KMS-11 (cell line): Measurements from ENCODE around the gene FRMD8.

Experiments
- H2AFZ ChIP-seq: fragments of 200-600 bp; sonication (generic); 2 replicates; pipeline ENCODE4 v1.6.1; 2016; ENCODE audit warnings: antibody characterized with exemption, mixed run types, low read depth
- H3K27ac ChIP-seq: fragments of 200-600 bp; sonication (generic); 2 replicates; pipeline ENCODE4 v1.6.1; 2016; ENCODE audit warnings: mild to moderate bottlenecking, mixed run types
- H3K27me3 ChIP-seq: fragments of 200-600 bp; sonication (generic); 2 replicates; pipeline ENCODE4 v1.6.1; 2017; ENCODE audit warnings: mild to moderate bottlenecking, low read depth, mixed run types, moderate library complexity; ENCODE audit not compliant: insufficient read depth
- H3K36me3 ChIP-seq: fragments of 200-600 bp; sonication (generic); 2 replicates; pipeline ENCODE4 v1.6.1; 2017; ENCODE audit warnings: mild to moderate bottlenecking, mixed run types; ENCODE audit not compliant: insufficient read depth
- H3K4me1 ChIP-seq: fragments of 200-600 bp; sonication (generic); 2 replicates; pipeline ENCODE4 v1.6.1; 2016; ENCODE audit warnings: mild to moderate bottlenecking, low read depth, mixed run types; ENCODE audit not compliant: poor library complexity, severe bottlenecking
- H3K4me2 ChIP-seq: fragments of 200-600 bp; sonication (generic); 2 replicates; pipeline ENCODE4 v1.7.0; 2016; ENCODE audit warnings: mild to moderate bottlenecking, mixed run types
- H3K4me3 ChIP-seq: fragments of 200-600 bp; sonication (generic); IDR thresholded peaks from 2 replicates; pipeline ENCODE4 v1.6.1; 2017; ENCODE audit warnings: low read depth, low read length, mixed read lengths; ENCODE audit not compliant: insufficient read depth
- H3K79me2 ChIP-seq: fragments of 200-600 bp; sonication (generic); 2 replicates; pipeline ENCODE4 v1.6.1; 2016; ENCODE audit warnings: low read depth, mixed run types; ENCODE audit not compliant: insufficient read depth
- H3K9ac ChIP-seq: fragments of 200-600 bp; sonication (generic); 2 replicates; pipeline ENCODE4 v1.6.1; 2016; ENCODE audit warnings: mild to moderate bottlenecking, mixed run types
- H4K20me1 ChIP-seq: fragments of 200-600 bp; sonication (generic); 2 replicates; pipeline ENCODE4 v1.6.1; 2016; ENCODE audit warnings: mild to moderate bottlenecking, mixed run types; ENCODE audit not compliant: insufficient read depth
- CTCF ChIP-seq: fragments of 200-600 bp; sonication (generic); conservative IDR thresholded peaks from 2 replicates; pipeline ENCODE4 v1.6.1; 2017; ENCODE audit warnings: low read depth, mild to moderate bottlenecking, antibody characterized with exemption, low read length, moderate library complexity, mixed read lengths

The FRMD8 gene

GRCh38 chr11:65376138-65376713, 10.2 kb upstream of the FRMD8 start:
- Histone ChIP-seq H3K9ac (no peak overlapping the region), H3K36me3 (no peaks in the 10 kb centered on the region)

GRCh38 chr11:65377036-65377435, 9.4 kb upstream of the FRMD8 start:
- Histone ChIP-seq H4K20me1 (no peaks in the 10 kb centered on the region), H3K27me3 (no peaks in the 10 kb centered on the region), H3K9ac (no peak overlapping the region), H3K27ac (no peak overlapping the region), H3K4me1 (peaks cover 13% of the 10 kb centered on the region), H3K36me3 (no peaks in the 10 kb centered on the region), H3K79me2 (peaks cover 16% of the 10 kb centered on the region; the same call in 1 of the 2 replicates), H2AFZ (no peak overlapping the region), H3K4me3 (no peak overlapping the region), H3K4me2 (no peak overlapping the region)
- TF ChIP-seq CTCF: no peak

More at GRCh38 chr11:65376138-65376713, 10.2 kb upstream of the FRMD8 start:
- H3K4me1 ChIP-seq: peaks cover 10% of the 10 kb centered on the region
- no peaks in the 10 kb centered on the region for H4K20me1 ChIP-seq
- no peak overlapping the region for H3K4me3 ChIP-seq
- TF ChIP-seq CTCF: no peak
- H2AFZ ChIP-seq: no peak overlapping the region
- no peak overlapping the region for H3K27ac ChIP-seq
- H3K4me2 ChIP-seq: no peak overlapping the region
- H3K79me2 ChIP-seq: peaks cover 11% of the 10 kb centered on the region; the same call in 1 of the 2 replicates
- H3K27me3 ChIP-seq: no peaks in the 10 kb centered on the region

DNA sequence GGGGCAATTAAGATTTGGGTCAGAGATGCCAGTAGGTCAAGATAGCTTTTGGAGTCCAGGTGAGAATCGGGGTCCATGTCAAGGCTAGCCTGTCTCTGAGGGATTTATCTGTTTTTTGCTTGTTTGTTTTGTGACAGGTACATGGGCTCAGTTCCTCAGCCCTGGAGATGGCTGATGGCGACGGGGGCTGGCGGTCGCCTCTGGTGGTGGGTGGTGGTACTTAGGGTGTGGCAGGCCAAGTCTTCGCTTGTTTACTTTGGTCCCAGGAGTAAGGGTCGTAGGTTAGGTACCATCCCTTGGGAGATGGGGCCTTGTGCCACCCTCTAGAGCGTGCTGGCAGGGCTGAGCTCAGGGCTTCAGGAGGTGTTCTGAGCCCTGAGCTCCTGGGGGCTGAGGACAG, 8.7 kb upstream of the FRMD8 start:
- Histone ChIP-seq H3K27ac (no peak overlapping the region), H3K4me3 (no peak overlapping the region), H4K20me1 (no peaks in the 10 kb centered on the region), H3K27me3 (no peaks in the 10 kb centered on the region), H3K4me1 (peaks cover 14% of the 10 kb centered on the region), H3K36me3 (no peaks in the 10 kb centered on the region), H3K9ac (no peak overlapping the region), H3K4me2 (no peak overlapping the region), H2AFZ (no peak overlapping the region), H3K79me2 (peaks cover 16% of the 10 kb centered on the region; the same call in 1 of the 2 replicates)
- no peak for TF ChIP-seq CTCF

DNA sequence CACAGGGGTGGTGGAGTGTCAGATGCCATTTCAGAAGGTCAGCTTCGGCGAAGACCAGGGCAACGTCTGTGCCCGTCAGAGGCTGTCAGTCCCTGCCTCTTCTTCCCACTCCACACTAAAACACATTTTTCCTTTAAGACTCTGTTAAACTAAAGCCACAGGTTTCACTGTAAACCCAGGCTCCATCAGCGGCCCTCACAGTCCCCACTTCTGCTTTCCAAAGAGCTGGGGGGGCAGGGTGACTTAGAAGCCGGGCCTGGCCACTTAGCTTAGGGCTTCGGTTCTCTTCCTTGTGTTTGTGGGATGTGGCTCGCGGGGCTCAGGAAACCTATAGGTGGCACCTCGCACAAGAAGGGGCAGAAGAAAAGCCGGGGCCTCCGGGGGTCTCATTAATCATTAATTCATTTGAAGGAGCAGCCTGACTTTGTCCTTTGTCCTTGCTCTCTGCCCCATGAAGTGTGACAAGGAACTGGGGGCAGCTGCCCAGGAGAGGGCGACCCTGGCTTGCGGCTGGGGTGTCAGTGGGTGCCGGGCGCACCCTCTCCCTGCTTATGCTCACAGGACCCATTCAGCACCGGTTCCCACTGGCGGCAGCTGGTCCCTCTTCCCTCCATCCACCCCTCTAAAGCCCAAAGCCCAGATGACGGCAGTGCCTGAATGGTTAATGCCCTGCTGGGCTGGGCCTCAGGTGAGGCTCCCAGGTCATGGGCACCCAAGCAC, 8.1 kb upstream of the FRMD8 start:
- Histone ChIP-seq H3K79me2 (peaks cover 16% of the 10 kb centered on the region; the same call in 1 of the 2 replicates), H4K20me1 (no peaks in the 10 kb centered on the region), H3K27ac (no peak overlapping the region), H3K4me2 (no peak overlapping the region), H3K4me3 (no peak overlapping the region), H3K9ac (no peak overlapping the region), H3K4me1 (peaks cover 20% of the 10 kb centered on the region), H3K27me3 (no peaks in the 10 kb centered on the region), H3K36me3 (no peaks in the 10 kb centered on the region), H2AFZ (no peak overlapping the region)
- TF ChIP-seq CTCF: no peak
